Activated CD4-positive, alpha-beta memory T cell treated with anti-CD3 and anti-CD28 coated beads for 36 hours (primary cell): ENCODE measurements around the gene NKAIN4. TPM values are rescaled to one million over a fixed set of nuclear protein-coding genes. Genes with fewer than 3 reads are reported as not detected.
A peak's percentile ranks its signal among the peaks of the same experiment; 100 is the strongest.
"Not testable (repeated sequence)": the region's sequence is repeated elsewhere in the genome, so short reads cannot be mapped to it uniquely, and the experiment has no call there.

Experiments used
- CTCF ChIA-PET: fragments of 350-600 bp; sonication (Branson Sonifier 250); formaldehyde crosslinking; loops from one replicate; lab custom pipeline; 2021; ENCODE audit warnings: antibody characterized with exemption, inconsistent platforms; lab: Charles Lee
- POLR2A ChIA-PET: fragments of 350-600 bp; sonication (Branson Sonifier 250); formaldehyde crosslinking; loops from one replicate; lab custom pipeline; 2021; ENCODE audit warnings: antibody characterized with exemption; lab: Charles Lee
- DNase-seq: peaks from one replicate; pipeline ENCODE4 v3.0.0-alpha.2; 2020
- H3K27ac Mint-ChIP-seq: one replicate; pipeline ENCODE4 v1.8.0; 2021; ENCODE audit warnings: mixed read lengths
- H3K27me3 Mint-ChIP-seq: one replicate; pipeline ENCODE4 v1.8.0; 2021; ENCODE audit warnings: mixed read lengths
- H3K36me3 Mint-ChIP-seq: one replicate; pipeline ENCODE4 v1.8.0; 2021; ENCODE audit warnings: mixed read lengths
- H3K4me1 Mint-ChIP-seq: one replicate; pipeline ENCODE4 v1.8.0; 2021; ENCODE audit warnings: low read depth, mixed read lengths
- H3K4me3 Mint-ChIP-seq: one replicate; pipeline ENCODE4 v1.8.0; 2021; ENCODE audit warnings: mild to moderate bottlenecking, mixed read lengths
- H3K9me3 Mint-ChIP-seq: one replicate; pipeline ENCODE4 v1.8.0; 2021; ENCODE audit warnings: mixed read lengths
- intact Hi-C: fragments of 100-400 bp; cut with micrococcal nuclease; formaldehyde crosslinking; loops from one replicate; pipeline ENCODE4 v1.15.1; 2023
- total RNA-seq, 2 experiments: library from RNA; stranded (reverse); gene quantifications; one replicate each; pipeline ENCODE4 v1.2.3, GENCODE V29; 2021

Gene NKAIN4
- total RNA-seq, 2 experiments from 2014 or later: not detected

DNA sequence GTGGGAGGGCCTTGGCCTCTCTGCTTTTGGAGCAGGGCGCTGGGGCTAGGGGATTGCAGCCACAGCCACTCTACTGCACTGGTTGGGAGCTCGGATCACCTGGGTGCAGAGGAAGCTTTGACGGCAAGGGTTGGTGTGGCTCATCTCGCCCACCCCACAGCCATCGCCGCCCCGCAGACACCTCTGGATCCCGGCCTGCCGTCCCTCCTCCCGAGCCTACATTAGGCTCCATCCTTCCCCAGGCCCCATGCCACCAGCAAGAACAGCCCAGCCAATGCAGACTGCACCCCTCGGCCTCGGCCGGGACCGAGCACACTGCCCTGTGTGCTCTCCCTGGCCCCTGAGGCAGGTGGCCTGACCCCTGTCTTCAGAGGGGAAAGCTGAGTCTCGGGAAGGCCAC, 6.3 kb upstream of the NKAIN4 start:
- Mint-ChIP-seq H3K27ac (no peak overlapping the region), H3K9me3 (no peaks in the 10 kb centered on the region), H3K4me3 (no peak overlapping the region), H3K36me3 (no peaks in the 10 kb centered on the region), H3K27me3 (peaks cover 25% of the 10 kb centered on the region), H3K4me1 (peaks cover 2% of the 10 kb centered on the region)
- CTCF ChIA-PET: interaction anchor here (2.0 kb wide), 1 partner anchor 37 kb away, joined by 7 read pairs; no protein-coding TSS in a partner anchor
- POLR2A ChIA-PET: no interaction called here
- intact Hi-C loops: no loop called here
- no peak for DNase-seq

DNA sequence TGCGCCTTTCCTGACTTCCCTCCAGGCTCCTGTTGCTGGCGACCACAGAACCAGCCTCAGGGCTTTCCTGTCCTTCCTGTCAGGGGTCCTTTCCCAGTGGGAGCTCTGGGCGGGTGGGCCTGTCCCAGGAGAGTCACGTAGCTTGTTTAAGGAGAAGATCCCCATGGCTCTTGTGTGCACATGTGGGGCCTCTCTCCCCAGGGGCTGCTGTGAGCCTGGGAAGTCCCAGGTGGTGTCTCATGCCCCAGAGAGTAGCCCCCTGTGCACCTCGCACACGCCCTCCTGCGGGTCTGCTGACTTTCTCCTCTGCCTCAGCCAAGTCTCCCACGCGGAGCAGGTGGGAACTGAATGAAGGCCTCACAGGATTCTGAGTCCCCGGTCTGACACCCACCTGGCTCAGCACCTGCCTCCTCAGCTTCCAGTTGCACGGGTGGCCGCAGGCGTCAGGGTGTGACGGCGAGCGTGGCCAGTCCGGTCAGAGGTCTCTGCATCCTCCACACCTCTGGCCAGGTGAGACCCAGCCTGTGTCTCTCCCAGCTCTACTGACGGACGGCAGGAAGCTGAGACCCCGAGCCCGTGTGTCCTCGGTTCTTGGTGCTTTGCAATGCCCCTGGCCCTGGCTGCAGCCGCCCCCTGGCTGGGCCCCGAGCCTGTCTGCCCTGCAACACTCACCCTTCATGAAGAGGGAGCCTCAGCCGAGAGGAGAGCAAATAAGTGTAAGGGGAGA, 5.6 kb upstream of the NKAIN4 start:
- POLR2A ChIA-PET: no interaction called here
- peaks cover 31% of the 10 kb centered on the region for H3K27me3 Mint-ChIP-seq
- DNase-seq: no peak
- peaks cover 2% of the 10 kb centered on the region for H3K4me1 Mint-ChIP-seq
- H3K4me3 Mint-ChIP-seq: no peak overlapping the region
- H3K36me3 Mint-ChIP-seq: no peaks in the 10 kb centered on the region
- intact Hi-C loops: no loop called here
- no peak overlapping the region for H3K27ac Mint-ChIP-seq
- no peaks in the 10 kb centered on the region for H3K9me3 Mint-ChIP-seq
- CTCF ChIA-PET: interaction anchor here (2.0 kb wide), 1 partner anchor 37 kb away, joined by 7 read pairs; no protein-coding TSS in a partner anchor

DNA sequence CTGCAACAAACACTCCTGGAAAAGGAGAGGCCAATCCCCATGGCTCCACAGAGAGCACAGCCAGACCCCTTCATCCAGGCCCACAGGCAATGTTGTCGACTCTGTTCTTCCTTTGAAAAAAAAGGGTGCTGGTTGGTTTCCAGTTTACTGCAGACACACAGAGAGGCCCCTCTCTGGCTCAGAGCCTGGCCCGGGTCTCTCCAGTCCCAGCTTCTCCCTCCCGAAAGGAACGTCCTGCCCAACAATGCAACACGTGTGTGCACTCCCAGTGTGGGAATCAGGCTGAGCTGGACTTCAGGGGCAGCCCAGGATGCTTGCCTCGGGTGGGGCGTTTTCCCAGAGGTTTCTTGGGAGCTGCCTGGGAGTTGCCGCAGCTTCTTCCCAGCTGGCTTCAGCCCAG, 4.5 kb upstream of the NKAIN4 start:
- no peaks in the 10 kb centered on the region for H3K36me3 Mint-ChIP-seq
- H3K27me3 Mint-ChIP-seq: peaks cover 30% of the 10 kb centered on the region
- no peak overlapping the region for H3K27ac Mint-ChIP-seq
- POLR2A ChIA-PET: no interaction called here
- H3K4me3 Mint-ChIP-seq: no peak overlapping the region
- intact Hi-C loops: no loop called here
- H3K4me1 Mint-ChIP-seq: peaks cover 2% of the 10 kb centered on the region
- H3K9me3 Mint-ChIP-seq: no peaks in the 10 kb centered on the region
- DNase-seq: no peak
- CTCF ChIA-PET: no interaction called here

DNA sequence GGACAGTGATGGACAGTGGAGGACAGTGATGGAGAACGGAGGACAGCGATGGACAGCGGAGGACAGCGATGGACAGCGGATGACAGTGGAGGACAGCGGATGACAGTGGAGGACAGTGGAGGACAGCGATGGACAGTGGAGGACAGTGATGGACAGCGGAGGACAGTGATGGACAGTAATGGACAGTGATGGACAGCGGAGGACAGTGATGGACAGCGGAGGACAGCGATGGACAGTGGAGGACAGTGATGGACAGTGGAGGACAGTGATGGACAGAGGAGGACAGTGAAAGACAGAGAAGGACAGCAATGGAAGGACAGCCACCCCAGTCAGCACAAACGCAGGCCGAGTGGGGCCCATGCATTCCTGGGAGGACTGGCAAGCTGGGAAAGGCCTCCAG, 3.4 kb upstream of the NKAIN4 start:
- Mint-ChIP-seq H3K9me3 (no peaks in the 10 kb centered on the region), H3K4me1 (peaks cover 5% of the 10 kb centered on the region), H3K27ac (no peak overlapping the region), H3K4me3 (no peak overlapping the region), H3K36me3 (no peaks in the 10 kb centered on the region), H3K27me3 (peaks cover 35% of the 10 kb centered on the region)
- POLR2A ChIA-PET: no interaction called here
- CTCF ChIA-PET: interaction anchor here (1.2 kb wide), 1 partner anchor 35 kb away, joined by 4 read pairs; no protein-coding TSS in a partner anchor
- intact Hi-C loops: no loop called here
- DNase-seq: no peak

DNA sequence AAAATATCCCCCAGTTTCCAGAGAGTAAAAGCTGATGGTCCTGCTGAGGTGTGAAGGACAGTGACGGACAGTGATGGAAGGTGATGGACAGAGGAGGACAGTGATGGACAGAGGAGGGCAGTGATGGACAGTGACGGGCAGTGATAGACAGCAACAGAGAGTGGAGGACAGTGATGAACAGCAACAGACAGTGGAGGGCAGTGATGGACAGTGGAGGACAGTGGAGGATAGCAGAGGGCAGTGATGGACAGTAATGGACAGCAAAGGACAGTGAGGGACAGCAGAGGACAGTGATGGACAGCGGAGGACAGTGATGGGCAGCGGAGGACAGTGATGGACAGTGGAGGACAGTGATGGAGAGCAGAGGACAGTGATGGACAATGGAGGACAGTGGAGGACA, 2.7 kb upstream of the NKAIN4 start:
- CTCF ChIA-PET: no interaction called here
- DNase-seq: no peak
- POLR2A ChIA-PET: no interaction called here
- intact Hi-C loops: no loop called here
- H3K36me3 Mint-ChIP-seq: no peaks in the 10 kb centered on the region
- H3K27ac Mint-ChIP-seq: no peak overlapping the region
- no peaks in the 10 kb centered on the region for H3K9me3 Mint-ChIP-seq
- no peak overlapping the region for H3K4me3 Mint-ChIP-seq
- peaks cover 35% of the 10 kb centered on the region for H3K27me3 Mint-ChIP-seq
- H3K4me1 Mint-ChIP-seq: peaks cover 3% of the 10 kb centered on the region

DNA sequence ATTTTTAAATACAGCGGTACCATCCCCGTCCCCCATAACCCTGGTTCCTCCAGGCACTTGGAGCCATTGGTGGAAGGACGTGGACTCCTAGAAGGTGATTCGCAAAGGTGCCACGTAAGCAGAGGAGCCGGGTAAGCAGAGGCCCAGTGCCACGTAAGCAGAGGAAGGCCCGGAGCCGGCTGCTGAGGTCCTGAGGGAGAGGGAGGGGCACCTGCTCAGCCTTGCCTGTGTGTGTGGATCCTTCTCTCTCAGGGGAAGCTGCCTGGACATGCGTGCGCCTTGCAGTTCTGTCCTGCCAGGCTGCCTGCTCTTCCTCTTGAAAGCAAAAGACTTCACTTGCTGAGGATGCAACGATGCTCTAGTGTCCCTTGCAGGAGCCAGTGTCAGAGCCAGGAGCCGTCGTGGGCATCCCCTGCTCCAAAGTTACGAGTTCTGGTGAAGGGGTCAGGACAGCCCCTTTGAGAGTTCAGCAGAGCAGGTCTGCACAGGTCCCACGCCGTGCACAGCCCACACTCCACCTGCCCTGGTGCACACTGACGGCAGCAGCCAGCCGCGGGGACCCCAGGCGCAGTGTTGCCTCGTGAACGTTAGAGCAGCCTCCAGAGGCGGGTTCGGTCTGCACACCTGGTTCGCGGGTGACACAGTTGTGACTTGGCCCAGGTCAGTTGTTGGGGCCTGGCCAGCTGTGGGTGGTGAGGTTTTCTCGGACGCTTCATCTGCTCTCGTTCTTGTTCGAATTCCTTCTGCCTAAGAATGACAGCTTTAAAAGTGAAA, 1.9 kb upstream of the NKAIN4 start:
- ChIA-PET POLR2A (no interaction called here), CTCF (no interaction called here)
- Mint-ChIP-seq H3K9me3 (no peaks in the 10 kb centered on the region), H3K36me3 (no peaks in the 10 kb centered on the region), H3K4me3 (no peak overlapping the region), H3K27ac (no peak overlapping the region), H3K4me1 (peaks cover 3% of the 10 kb centered on the region), H3K27me3 (peaks cover 35% of the 10 kb centered on the region)
- intact Hi-C loops: no loop called here
- no peak for DNase-seq

DNA sequence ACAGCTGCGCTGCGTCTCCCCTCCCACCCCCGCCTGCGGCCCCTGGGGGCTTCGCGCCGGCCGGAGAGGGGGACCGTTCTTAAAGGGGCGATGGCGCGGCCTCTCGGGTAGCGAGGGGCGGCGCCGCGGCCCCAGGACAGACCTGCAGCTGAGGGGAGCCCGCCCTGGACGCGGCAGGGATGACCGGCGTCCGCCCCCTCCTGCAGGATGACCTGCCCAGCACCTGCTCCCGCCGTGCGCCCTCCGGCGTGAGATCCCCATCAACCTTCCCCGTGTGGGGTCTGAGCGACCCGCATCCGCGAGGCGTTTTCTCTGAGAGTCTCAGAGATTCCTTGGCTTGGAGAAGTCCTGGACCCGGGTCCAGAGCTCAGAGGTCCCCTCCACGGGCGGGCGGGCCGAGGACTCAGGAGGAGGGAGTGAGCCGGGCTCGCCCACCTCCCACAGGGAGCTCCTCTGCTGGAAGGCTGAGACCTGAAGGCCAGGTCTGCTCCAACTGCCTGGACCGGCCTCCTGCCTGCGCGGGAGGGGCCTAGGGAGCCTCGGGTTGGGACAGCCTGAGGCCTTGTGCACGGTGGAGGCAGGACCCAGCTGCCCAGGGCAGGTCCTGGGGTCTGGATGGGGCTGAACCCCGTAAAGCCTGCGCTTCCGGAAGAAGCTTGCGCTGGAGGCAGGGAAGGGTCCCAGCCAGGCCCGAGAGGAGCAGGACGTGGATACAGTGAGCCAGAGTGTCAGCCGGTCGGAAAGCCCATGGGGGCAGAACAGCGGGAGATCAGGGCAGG, 532 bp upstream of the NKAIN4 start:
- H3K4me1 Mint-ChIP-seq: peaks cover 3% of the 10 kb centered on the region
- H3K4me3 Mint-ChIP-seq: no peak overlapping the region
- H3K27me3 Mint-ChIP-seq: peaks cover 42% of the 10 kb centered on the region
- H3K36me3 Mint-ChIP-seq: no peaks in the 10 kb centered on the region
- ChIA-PET POLR2A (no interaction called here), CTCF (no interaction called here)
- intact Hi-C loops: no loop called here
- no peak overlapping the region for H3K27ac Mint-ChIP-seq
- DNase-seq: no peak
- H3K9me3 Mint-ChIP-seq: no peaks in the 10 kb centered on the region

DNA sequence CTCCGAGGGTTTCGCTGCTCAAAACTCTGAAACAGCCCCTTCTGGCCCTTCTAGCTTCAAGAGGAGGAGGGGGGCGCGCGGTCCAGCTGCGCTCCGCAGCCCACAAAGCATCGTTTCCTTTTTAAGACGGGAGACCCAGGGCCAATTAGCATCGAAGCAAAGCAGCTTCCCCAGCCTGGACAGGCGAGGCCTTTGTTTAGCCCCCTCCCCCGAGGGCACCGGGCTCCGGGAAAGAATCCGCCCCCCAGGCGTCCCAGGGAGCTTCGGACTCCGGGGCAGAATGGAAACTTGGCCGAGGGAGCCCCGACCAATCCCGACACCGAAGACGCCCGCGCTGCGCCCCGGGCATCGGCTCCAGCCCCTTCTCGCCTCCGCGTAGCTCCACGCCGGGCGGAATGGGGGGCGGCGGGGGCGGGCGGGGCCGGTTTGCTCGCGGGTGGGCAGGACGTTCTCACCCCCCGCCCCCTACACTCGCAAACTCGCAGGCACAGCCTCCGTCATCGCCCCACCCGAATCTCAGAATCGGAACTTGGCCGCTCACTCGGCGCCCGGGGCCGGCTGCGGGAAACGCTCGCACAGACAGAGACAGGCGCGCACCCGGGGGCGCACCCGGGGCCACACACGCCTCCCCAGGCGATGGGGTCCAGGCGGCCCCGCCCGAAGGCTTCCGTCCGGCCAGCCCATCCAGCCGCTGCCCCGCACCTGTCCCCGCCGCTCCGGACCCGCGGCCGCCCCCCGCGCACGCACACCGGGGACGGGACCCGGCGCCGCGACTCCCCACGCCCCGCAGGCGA, 628 bp downstream of the NKAIN4 start:
- POLR2A ChIA-PET: no interaction called here
- Mint-ChIP-seq H3K27ac (no peak overlapping the region), H3K9me3 (no peaks in the 10 kb centered on the region), H3K36me3 (no peaks in the 10 kb centered on the region), H3K4me1 (peaks cover 3% of the 10 kb centered on the region), H3K27me3 (peaks cover 47% of the 10 kb centered on the region), H3K4me3 (no peak overlapping the region)
- CTCF ChIA-PET: interaction anchor here (1.0 to 2.3 kb wide), 2 partner anchors 12 to 30 kb away, joined by 3 to 6 read pairs; no protein-coding TSS in a partner anchor
- intact Hi-C loops: no loop called here
- DNase-seq: no peak

DNA sequence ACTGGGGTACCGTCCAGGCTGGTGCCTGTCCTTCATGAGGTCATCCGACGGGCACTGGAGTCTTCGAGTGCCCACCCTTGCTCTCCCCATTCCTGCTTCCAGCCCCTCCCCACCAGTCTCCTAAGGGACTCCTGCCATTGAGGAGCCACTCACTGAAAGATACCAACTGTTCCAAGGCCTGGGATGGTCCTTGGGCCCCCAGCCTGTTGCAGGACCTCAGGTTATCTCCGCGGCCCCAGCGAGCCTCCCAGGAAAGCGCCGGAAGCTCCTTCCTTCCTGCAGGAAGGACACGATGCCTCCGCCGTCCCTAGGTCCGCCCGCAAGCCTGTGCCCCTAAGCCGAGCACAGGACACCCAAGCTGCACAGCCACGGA, 1.2 kb downstream of the NKAIN4 start:
- intact Hi-C loops: no loop called here
- Mint-ChIP-seq H3K27ac (no peak overlapping the region), H3K27me3 (peaks cover 51% of the 10 kb centered on the region), H3K36me3 (no peaks in the 10 kb centered on the region), H3K4me3 (no peak overlapping the region), H3K9me3 (no peaks in the 10 kb centered on the region), H3K4me1 (peaks cover 3% of the 10 kb centered on the region)
- CTCF ChIA-PET: interaction anchor here (1.0 to 2.3 kb wide), 2 partner anchors 11 to 30 kb away, joined by 3 to 6 read pairs; no protein-coding TSS in a partner anchor
- POLR2A ChIA-PET: no interaction called here
- DNase-seq: no peak

DNA sequence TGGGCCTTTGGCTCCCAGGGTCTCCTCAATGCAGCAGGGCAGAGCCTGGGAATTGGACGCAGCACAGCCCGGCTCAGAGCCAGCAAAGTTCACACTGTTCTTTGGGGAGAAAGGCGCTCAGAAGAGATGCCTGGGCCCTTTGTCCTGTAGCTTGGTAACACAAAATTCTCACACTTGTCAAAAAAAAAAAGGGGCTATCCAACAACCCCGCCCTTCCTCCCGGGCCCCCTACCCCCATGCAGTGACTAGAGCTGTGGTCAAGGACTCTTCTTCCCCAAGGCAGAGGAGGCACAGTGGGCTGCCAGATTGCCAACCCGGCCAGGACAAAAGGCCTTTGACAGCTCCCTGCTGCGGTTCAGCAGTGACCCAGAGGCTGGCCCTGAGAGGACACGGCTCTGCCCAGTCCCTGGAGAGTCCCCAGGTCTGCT, 2.0 kb downstream of the NKAIN4 start:
- no peak for DNase-seq
- Mint-ChIP-seq H3K4me3 (no peak overlapping the region), H3K36me3 (no peaks in the 10 kb centered on the region), H3K27ac (no peak overlapping the region), H3K4me1 (peaks cover 3% of the 10 kb centered on the region), H3K27me3 (peaks cover 46% of the 10 kb centered on the region), H3K9me3 (no peaks in the 10 kb centered on the region)
- ChIA-PET POLR2A (no interaction called here), CTCF (interaction anchor here (2.3 kb wide), 1 partner anchor 29 kb away, joined by 6 read pairs; no protein-coding TSS in a partner anchor)
- intact Hi-C loops: no loop called here

DNA sequence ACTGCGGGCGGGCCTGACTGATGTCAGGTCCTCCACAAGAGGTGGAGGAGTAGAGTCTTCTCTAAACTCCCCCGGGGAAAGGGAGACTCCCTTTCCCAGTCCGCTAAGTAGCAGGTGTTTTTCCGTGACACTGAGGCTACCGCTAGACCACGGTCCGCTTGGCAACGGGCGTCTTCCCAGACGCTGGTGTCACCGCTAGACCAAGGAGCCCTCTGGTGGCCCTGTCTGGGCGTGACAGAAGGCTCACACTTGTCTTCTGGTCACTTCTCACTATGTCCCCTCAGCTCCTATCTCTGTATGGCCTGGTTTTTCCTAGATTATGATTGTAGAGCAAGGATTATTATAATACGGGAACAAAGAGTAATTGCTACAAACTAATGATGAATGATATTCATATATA, 2.9 kb downstream of the NKAIN4 start:
- CTCF ChIA-PET: not testable (repeated sequence)

More for the DNA sequence above, 2.9 kb downstream of the NKAIN4 start:
- H3K27me3 Mint-ChIP-seq: peaks cover 40% of the 10 kb centered on the region
- H3K4me1 Mint-ChIP-seq, H3K4me3 Mint-ChIP-seq, H3K36me3 Mint-ChIP-seq, H3K9me3 Mint-ChIP-seq, intact Hi-C loops, H3K27ac Mint-ChIP-seq, POLR2A ChIA-PET: not testable (repeated sequence)
- peak; percentile 29 for DNase-seq
